Middle frontal gyrus (tissue), 1 donor: ENCODE data around the gene LYZ.
"Not testable (repeated sequence)": the region's sequence is repeated elsewhere in the genome, so short reads cannot be mapped to it uniquely, and the experiment has no call there.

ENCODE experiments used
- DNase-seq: peaks from one replicate; pipeline ENCODE4 v3.0.0-alpha.2; 2015; ENCODE audit warnings: low spot score; ENCODE audit errors: extremely low spot score

LYZ gene

GRCh38 chr12:69348162-69348938 is at the start of gene LYZ:
LYZ (plus strand) TSS chr12:69348381; CDS start chr12:69348409, 28 bp downstream.
- no peak for DNase-seq

GRCh38 chr12:69298947-69299346 is 49.2 kb upstream of the LYZ start:
- no peak for DNase-seq

GRCh38 chr12:69304284-69304683 is 43.9 kb upstream of the LYZ start:
- DNase-seq, result no peak

GRCh38 chr12:69309461-69309860 is 38.7 kb upstream of the LYZ start:
- DNase-seq, result no peak

GRCh38 chr12:69313209-69313608 is 35.0 kb upstream of the LYZ start:
- DNase-seq, result no peak

GRCh38 chr12:69316784-69317183 is 31.4 kb upstream of the LYZ start:
- not testable (repeated sequence) for DNase-seq

- DNase-seq, result not testable (repeated sequence)
Observed at GRCh38 chr12:69317233-69317632, 30.9 kb upstream of the LYZ start.

GRCh38 chr12:69318225-69318624 is 30.0 kb upstream of the LYZ start:
- no peak for DNase-seq

GRCh38 chr12:69321351-69321750 is 26.8 kb upstream of the LYZ start:
- no peak for DNase-seq

GRCh38 chr12:69324797-69325466 is 23.2 kb upstream of the LYZ start:
- no peak for DNase-seq

GRCh38 chr12:69328426-69328825 is 19.8 kb upstream of the LYZ start:
- no peak for DNase-seq

GRCh38 chr12:69329669-69330428 is 18.3 kb upstream of the LYZ start:
- no peak for DNase-seq

- DNase-seq, result no peak
Observed at GRCh38 chr12:69330475-69331473, 17.4 kb upstream of the LYZ start.

GRCh38 chr12:69331519-69331908 is 16.7 kb upstream of the LYZ start:
- DNase-seq, result no peak

- DNase-seq, result no peak
Observed at GRCh38 chr12:69331909-69332684, 16.1 kb upstream of the LYZ start.

- DNase-seq, result no peak
Observed at GRCh38 chr12:69332815-69333358, 15.3 kb upstream of the LYZ start.

GRCh38 chr12:69334158-69334557 is 14.0 kb upstream of the LYZ start:
- no peak for DNase-seq

- no peak for DNase-seq
Observed at GRCh38 chr12:69337311-69338090, 10.7 kb upstream of the LYZ start.
